Vagina (tissue), 2 donors: ENCODE results near the gene NIFK.

ENCODE experiments used
- POLR2AphosphoS5 ChIP-seq, 2 donors: sonication (generic); formaldehyde crosslinking; IDR thresholded peaks; one replicate each; pipeline ENCODE4 v1.9.0; 2017; ENCODE audit warnings: antibody characterized with exemption in 2 of 2, mild to moderate bottlenecking in 2 of 2, low read depth in 1 of 2; ENCODE audit not compliant: insufficient read depth in 1 of 2
- TF ChIP-seq, protein P1 (sequence below), 3 experiments: fragments of 450-650 bp in 2 of 3; fragments of 200-600 bp in 1 of 3; sonication (generic) in 1 of 3; IDR thresholded peaks; one replicate each; pipeline ENCODE4 v1.5.1; 2017 to 2019; ENCODE audit warnings: antibody characterized with exemption in 3 of 3, mild to moderate bottlenecking in 2 of 3, moderate library complexity in 2 of 3

GRCh38 chr2:121740973-121741372 lies 4.3 kb upstream of the NIFK start:
- TF ChIP-seq, protein P1, sequence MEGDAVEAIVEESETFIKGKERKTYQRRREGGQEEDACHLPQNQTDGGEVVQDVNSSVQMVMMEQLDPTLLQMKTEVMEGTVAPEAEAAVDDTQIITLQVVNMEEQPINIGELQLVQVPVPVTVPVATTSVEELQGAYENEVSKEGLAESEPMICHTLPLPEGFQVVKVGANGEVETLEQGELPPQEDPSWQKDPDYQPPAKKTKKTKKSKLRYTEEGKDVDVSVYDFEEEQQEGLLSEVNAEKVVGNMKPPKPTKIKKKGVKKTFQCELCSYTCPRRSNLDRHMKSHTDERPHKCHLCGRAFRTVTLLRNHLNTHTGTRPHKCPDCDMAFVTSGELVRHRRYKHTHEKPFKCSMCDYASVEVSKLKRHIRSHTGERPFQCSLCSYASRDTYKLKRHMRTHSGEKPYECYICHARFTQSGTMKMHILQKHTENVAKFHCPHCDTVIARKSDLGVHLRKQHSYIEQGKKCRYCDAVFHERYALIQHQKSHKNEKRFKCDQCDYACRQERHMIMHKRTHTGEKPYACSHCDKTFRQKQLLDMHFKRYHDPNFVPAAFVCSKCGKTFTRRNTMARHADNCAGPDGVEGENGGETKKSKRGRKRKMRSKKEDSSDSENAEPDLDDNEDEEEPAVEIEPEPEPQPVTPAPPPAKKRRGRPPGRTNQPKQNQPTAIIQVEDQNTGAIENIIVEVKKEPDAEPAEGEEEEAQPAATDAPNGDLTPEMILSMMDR (IDR thresholded peaks at IDR 0.05) = no peak
- no peak for TF ChIP-seq POLR2AphosphoS5 (IDR thresholded peaks at IDR 0.05; ENCODE audit: insufficient read depth in 1 of 2, low read depth in 1 of 2)
